ENCODE results near the gene CTBP2. TPM values are rescaled to one million over a fixed set of nuclear protein-coding genes. Genes with fewer than 3 reads are reported as not detected.

CTBP2 gene
- total RNA-seq, 1 experiment from 2014 or later, result 78.7 TPM

GRCh38 chr10:125020386-125020785 lies 140.0 kb downstream of the CTBP2 start:
- Mint-ChIP-seq H3K4me1 (ENCODE audit: low read depth, unreplicated experiment) (no peaks in the 10 kb centered on the region), H3K4me3 (ENCODE audit: low read depth, unreplicated experiment) (no peak overlapping the region), H3K36me3 (ENCODE audit: insufficient read depth, unreplicated experiment) (peaks cover 15% of the 10 kb centered on the region), H3K27ac (ENCODE audit: unreplicated experiment) (no peak overlapping the region), H3K9me3 (ENCODE audit: low read depth, unreplicated experiment) (no peaks in the 10 kb centered on the region), H3K27me3 (ENCODE audit: unreplicated experiment) (no peaks in the 10 kb centered on the region)
- no TSS peak for BruUV-seq (replicated peaks)
- intact Hi-C loops (cut with micrococcal nuclease; ENCODE audit: unreplicated experiment), result no loop called here
- no peak for TF ChIP-seq CTCF (IDR thresholded peaks at IDR 0.05; ENCODE audit: unreplicated experiment)
- DNase-seq, result no peak
- CTCF ChIA-PET, result no interaction called here

- H3K4me1 Mint-ChIP-seq (ENCODE audit: low read depth, unreplicated experiment), result no peaks in the 10 kb centered on the region
- no peak for TF ChIP-seq CTCF (IDR thresholded peaks at IDR 0.05; ENCODE audit: unreplicated experiment)
- DNase-seq, result no peak
- H3K4me3 Mint-ChIP-seq (ENCODE audit: low read depth, unreplicated experiment), result no peak overlapping the region
- H3K36me3 Mint-ChIP-seq (ENCODE audit: insufficient read depth, unreplicated experiment), result peaks cover 13% of the 10 kb centered on the region
- no TSS peak for BruUV-seq (replicated peaks)
- CTCF ChIA-PET, result no interaction called here
- H3K9me3 Mint-ChIP-seq (ENCODE audit: low read depth, unreplicated experiment), result no peaks in the 10 kb centered on the region
- intact Hi-C loops (cut with micrococcal nuclease; ENCODE audit: unreplicated experiment), result no loop called here
- no peaks in the 10 kb centered on the region for H3K27me3 Mint-ChIP-seq (ENCODE audit: unreplicated experiment)
- H3K27ac Mint-ChIP-seq (ENCODE audit: unreplicated experiment), result no peak overlapping the region
These were observed 141.7 kb downstream of the CTBP2 start for GRCh38 chr10:125018576-125019143.

- Mint-ChIP-seq H3K9me3 (ENCODE audit: low read depth, unreplicated experiment) (no peaks in the 10 kb centered on the region), H3K36me3 (ENCODE audit: insufficient read depth, unreplicated experiment) (peaks cover 8% of the 10 kb centered on the region), H3K27ac (ENCODE audit: unreplicated experiment) (no peak overlapping the region), H3K27me3 (ENCODE audit: unreplicated experiment) (no peaks in the 10 kb centered on the region), H3K4me1 (ENCODE audit: low read depth, unreplicated experiment) (no peaks in the 10 kb centered on the region), H3K4me3 (ENCODE audit: low read depth, unreplicated experiment) (no peak overlapping the region)
- BruUV-seq (replicated peaks), result no TSS peak
- CTCF ChIA-PET, result no interaction called here
- DNase-seq, result no peak
- intact Hi-C loops (cut with micrococcal nuclease; ENCODE audit: unreplicated experiment), result no loop called here
- TF ChIP-seq CTCF (IDR thresholded peaks at IDR 0.05; ENCODE audit: unreplicated experiment), result no peak
These were observed 142.6 kb downstream of the CTBP2 start for GRCh38 chr10:125017547-125018298.

GRCh38 chr10:125016611-125017202 lies 143.7 kb downstream of the CTBP2 start:
- no peak overlapping the region for H3K4me3 Mint-ChIP-seq (ENCODE audit: low read depth, unreplicated experiment)
- DNase-seq, result no peak
- BruUV-seq (replicated peaks), result no TSS peak
- CTCF ChIA-PET, result no interaction called here
- no peaks in the 10 kb centered on the region for H3K9me3 Mint-ChIP-seq (ENCODE audit: low read depth, unreplicated experiment)
- TF ChIP-seq CTCF (IDR thresholded peaks at IDR 0.05; ENCODE audit: unreplicated experiment), result no peak
- H3K36me3 Mint-ChIP-seq (ENCODE audit: insufficient read depth, unreplicated experiment), result no peaks in the 10 kb centered on the region
- H3K27me3 Mint-ChIP-seq (ENCODE audit: unreplicated experiment), result no peaks in the 10 kb centered on the region
- no peak overlapping the region for H3K27ac Mint-ChIP-seq (ENCODE audit: unreplicated experiment)
- no peaks in the 10 kb centered on the region for H3K4me1 Mint-ChIP-seq (ENCODE audit: low read depth, unreplicated experiment)
- intact Hi-C loops (cut with micrococcal nuclease; ENCODE audit: unreplicated experiment), result no loop called here

Measured in Calu3 (cell line).